ENCODE measurements around the gene RELN.

DNA sequence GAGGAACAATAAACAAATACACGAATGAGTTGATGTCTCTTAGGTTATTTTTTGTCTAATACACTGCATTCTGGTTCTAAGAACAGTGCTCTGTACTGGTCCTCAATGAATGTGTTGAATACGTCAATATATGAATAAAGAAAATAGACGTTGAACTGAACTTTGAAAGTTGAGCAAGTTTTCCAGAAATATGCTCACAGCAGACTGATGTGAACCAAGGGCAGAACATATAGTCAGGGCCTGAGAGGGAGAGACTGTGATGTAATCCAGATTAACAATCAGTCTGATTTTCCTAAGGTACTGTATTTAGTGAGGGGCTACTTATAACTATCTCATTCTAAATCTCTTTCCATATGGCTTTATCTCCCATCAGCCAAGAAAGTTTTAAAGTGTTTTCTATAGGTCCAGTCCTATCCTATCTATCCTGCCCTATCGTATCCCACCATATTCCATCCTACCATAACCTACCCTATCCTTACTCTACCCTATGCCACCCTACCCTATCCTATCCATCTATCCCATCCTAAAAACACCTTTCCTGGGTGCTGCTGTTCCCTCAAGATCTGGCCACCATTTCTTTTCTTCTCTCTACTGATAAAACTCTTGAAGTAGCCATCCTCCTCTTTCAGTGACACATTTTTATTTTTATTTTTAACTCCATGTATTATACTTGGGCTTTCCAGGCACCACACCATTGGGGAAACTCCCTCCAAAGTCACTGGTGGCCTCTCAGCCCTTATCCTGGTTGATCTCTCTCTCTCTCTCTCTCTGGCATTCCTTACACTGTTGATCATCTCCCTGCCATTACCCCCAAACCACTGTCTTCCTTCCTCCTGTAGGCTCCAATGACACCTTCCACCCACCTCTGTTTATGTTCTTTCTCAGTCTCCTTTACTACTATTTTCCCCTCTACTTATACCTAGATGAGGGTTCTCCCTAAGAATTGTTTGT, 331.1 kb downstream of the RELN start:
- TF ChIP-seq, protein P1, sequence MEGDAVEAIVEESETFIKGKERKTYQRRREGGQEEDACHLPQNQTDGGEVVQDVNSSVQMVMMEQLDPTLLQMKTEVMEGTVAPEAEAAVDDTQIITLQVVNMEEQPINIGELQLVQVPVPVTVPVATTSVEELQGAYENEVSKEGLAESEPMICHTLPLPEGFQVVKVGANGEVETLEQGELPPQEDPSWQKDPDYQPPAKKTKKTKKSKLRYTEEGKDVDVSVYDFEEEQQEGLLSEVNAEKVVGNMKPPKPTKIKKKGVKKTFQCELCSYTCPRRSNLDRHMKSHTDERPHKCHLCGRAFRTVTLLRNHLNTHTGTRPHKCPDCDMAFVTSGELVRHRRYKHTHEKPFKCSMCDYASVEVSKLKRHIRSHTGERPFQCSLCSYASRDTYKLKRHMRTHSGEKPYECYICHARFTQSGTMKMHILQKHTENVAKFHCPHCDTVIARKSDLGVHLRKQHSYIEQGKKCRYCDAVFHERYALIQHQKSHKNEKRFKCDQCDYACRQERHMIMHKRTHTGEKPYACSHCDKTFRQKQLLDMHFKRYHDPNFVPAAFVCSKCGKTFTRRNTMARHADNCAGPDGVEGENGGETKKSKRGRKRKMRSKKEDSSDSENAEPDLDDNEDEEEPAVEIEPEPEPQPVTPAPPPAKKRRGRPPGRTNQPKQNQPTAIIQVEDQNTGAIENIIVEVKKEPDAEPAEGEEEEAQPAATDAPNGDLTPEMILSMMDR (IDR thresholded peaks at IDR 0.05), result no peak
- no peak for TF ChIP-seq POLR2A (IDR thresholded peaks at IDR 0.05)
- no peak for TF ChIP-seq POLR2AphosphoS5 (IDR thresholded peaks at IDR 0.05; ENCODE audit: insufficient read depth in 1 of 2, low read depth in 1 of 2)
